Stimulated activated CD4-positive, alpha-beta T cell treated with anti-CD3 and anti-CD28 coated beads, Interleukin-2, amount 100 ng/mL, for 4 hours (primary cell): Measurements from ENCODE around the gene ST3GAL4.
"Not testable (repeated sequence)": the region's sequence is repeated elsewhere in the genome, so short reads cannot be mapped to it uniquely, and the experiment has no call there.

ENCODE experiments used
- DNase-seq: peaks from one replicate; pipeline ENCODE4 v3.0.0-alpha.2; 2020; ENCODE audit warnings: low read depth

The ST3GAL4 gene

DNA sequence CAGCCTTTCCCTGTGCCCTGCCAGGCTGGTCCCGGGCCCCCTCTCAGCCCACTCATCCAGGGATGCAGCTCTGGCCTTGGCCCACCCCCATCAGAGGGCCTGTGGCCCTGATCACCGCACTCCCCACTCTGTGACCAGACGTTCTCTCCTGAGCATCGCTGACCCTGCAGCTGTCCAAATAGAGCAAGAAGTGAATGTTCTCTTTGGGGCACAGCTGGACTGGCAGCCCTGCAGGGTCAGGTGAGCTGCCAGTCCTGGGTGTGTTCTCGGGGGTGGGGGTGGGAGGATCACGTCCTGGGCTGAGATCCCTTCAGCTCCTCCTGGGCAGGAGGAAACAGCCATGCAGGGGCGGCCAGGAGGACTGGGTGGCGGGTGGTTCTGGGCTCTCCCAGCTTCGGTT lies 9.2 kb downstream of the ST3GAL4 start:
- not testable (repeated sequence) for DNase-seq

DNA sequence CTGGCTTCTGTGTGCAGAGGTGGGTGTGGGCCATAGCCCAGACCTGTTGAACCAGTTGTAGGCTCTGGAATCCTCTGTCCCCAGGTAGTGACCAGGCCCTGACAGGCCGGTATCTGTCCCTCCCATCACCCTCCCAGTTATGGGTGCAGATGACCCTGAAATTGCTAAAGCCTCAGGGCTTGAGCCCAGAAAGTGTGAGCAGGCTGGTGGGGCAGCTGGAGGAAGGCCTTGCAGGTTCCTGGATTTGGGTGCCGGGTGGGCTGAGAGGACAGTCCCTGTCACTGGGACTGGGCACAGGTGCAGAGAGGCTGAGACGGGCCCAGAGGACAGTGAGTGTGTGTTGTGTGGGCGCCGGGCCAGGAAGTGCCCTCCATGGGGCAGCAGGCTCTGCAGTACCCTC lies 10.0 kb downstream of the ST3GAL4 start:
- not testable (repeated sequence) for DNase-seq

DNA sequence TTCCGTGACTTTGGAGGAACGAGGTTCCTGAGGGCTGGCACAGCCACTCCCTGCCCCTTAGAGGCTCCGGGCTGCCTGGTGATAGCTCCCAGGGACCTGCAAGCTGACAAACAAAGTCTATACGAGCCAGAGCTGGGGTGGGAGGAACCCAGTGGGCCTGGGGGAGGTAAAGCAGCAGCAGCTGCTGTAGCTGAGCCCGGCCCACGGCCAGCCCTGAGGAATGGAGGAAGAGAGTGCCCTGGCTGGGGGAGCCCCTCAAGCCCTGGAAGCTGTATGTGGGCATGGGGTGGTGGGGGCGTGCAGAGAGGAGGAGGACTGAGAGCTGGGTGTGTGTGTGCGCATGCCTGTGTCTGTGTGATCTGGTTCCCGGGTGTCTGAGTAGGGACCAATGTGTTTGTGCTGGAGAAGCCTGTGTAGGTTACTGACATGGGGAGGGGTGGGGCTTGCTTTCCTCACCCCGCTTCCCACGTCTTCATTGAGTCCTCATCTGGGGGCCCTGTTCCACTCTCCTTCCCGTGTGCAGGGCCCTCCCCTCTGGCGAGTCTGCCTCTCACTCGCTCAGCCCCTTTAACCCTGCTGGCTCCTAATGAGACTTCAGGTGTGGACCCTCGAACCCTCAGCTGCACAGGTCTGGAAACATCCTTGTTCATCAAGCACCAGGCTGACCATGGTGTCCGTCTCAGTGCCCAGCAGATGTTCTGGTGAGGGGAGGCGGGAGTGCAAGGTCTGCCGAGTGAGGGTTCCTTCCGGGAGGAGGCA lies 10.8 kb downstream of the ST3GAL4 start:
- DNase-seq: no peak

GRCh38 chr11:126366823-126367654 lies 11.6 kb downstream of the ST3GAL4 start:
- not testable (repeated sequence) for DNase-seq

- DNase-seq: not testable (repeated sequence)
These were observed 12.3 kb downstream of the ST3GAL4 start for GRCh38 chr11:126367806-126368205.

- not testable (repeated sequence) for DNase-seq
These were observed 13.0 kb downstream of the ST3GAL4 start for GRCh38 chr11:126368336-126369119.

DNA sequence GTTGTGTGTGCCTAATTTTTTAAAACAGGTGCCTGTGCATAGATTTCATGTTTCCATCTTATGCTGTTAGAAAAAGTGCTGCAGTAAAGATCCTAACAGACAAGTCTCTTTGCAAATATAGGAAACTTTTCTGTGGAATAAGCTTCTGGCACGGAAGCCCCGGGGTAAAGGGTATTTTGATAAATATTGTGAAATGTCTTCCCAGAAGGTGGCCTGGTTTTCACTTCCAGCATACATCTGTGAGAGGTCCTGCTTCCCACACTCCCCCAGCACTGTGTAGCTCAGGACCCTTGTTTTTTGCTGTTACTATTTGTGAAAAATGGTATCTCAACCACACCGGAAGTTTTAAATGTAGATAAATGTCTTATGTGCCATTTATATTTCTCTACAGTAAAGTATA lies 14.5 kb downstream of the ST3GAL4 start:
- DNase-seq: no peak

DNA sequence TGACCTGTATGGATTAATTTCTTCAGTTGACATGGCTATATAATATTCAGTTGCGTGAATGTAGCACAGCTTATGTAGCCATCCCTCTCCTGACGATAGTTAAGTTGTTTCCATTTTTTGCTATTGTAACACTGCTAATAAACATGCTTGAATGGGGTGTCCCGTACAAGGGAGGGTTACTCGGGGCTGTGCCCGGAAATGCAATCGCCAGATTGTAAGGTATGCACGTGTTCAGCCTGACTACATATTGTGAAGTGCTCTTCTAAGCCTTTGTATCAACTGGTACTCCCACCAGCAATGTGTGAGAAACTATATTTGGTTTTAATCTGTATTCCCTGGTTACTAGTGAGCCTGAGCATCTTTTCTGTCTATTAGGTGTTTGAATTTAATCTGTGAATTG lies 16.1 kb downstream of the ST3GAL4 start:
- DNase-seq: no peak

DNA sequence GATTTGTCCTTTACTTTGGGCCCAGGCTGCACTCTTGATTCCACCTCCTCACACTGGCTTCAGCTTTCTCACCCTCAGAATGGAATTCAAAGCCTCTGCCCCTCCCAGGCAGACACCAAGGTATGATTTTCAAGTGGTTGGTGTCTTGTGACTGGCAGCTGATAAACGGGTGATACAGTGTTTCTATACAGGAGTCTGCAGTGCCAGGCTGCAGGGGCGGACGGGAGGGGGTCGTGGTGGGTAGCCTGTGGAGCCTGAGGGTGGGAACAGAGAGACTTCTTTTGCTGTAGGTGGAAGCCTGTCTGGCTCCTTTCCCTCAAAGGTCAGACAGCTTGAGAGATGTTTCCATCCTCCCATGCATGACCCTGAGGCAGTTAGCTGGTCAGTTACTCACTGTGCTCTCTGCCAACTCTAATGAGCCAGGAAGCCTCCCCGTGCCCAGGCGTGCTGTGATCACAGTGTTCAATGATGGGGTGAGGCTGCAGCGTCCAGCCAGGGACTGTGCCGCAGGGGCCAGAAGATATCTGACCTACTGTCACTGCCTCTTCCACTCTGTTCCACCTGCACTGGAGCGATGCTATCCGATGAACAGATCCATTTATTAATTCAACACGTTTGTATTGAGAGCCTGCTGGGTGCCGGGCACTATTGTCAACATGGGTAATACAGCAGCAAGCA lies 18.0 kb downstream of the ST3GAL4 start:
- not testable (repeated sequence) for DNase-seq

GRCh38 chr11:126374562-126375300 lies 19.2 kb downstream of the ST3GAL4 start:
- DNase-seq: not testable (repeated sequence)

GRCh38 chr11:126375726-126376125 lies 20.2 kb downstream of the ST3GAL4 start:
- no peak for DNase-seq

- DNase-seq: no peak
These were observed 23.3 kb downstream of the ST3GAL4 start for GRCh38 chr11:126378763-126379162.

- no peak for DNase-seq
These were observed 25.4 kb downstream of the ST3GAL4 start for GRCh38 chr11:126380909-126381308.

DNA sequence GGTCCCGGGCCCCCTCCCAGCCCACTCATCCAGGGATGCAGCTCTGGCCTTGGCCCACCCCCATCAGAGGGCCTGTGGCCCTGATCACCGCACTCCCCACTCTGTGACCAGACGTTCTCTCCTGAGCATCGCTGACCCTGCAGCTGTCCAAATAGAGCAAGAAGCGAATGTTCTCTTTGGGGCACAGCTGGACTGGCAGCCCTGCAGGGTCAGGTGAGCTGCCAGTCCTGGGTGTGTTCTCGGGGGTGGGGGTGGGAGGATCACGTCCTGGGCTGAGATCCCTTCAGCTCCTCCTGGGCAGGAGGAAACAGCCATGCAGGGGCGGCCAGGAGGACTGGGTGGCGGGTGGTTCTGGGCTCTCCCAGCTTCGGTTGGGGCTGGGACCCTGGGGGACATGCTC lies 26.5 kb downstream of the ST3GAL4 start:
- DNase-seq: not testable (repeated sequence)

DNA sequence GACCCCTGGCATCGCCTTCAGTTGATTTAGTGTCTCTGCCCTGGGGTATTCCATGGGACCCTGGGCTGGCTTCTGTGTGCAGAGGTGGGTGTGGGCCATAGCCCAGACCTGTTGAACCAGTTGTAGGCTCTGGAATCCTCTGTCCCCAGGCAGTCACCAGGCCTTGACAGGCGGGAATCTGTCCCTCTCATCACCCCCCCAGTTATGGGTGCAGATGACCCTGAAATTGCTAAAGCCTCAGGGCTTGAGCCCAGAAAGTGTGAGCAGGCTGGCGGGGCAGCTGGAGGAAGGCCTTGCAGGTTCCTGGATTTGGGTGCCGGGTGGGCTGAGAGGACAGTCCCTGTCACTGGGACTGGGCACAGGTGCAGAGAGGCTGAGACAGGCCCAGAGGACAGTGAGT lies 27.2 kb downstream of the ST3GAL4 start:
- DNase-seq: not testable (repeated sequence)

- no peak for DNase-seq
These were observed 28.2 kb downstream of the ST3GAL4 start for GRCh38 chr11:126383339-126384335.

DNA sequence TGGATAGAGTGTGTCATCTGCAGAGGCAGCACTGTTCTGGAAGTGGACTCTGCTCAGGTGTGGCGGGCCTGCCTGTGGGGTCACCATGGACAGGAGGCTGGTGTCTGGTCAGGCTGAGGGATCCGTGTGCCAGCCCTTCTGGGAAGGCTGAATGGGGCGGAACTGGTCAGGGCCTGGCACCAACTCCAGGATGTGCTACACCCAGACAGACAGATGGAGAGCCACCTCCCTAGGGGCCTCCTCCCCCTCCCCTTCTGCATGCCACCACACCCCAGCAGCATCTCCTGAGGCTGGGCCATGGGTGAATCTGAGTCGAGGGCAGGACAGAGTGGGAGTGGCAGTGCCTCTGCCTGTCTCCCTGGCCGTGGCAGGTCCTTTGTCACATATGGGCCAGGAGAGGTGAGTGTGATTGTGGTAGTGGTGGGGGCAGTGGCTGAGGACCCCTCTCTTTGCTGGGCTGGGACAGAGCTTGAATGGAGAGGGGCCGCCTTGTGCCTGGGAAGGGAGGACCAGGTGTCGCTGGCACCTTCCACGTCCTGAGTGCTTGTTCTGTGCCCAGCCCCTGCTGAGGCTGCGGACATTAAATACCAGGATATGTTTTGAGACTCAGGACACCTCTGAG lies 29.1 kb downstream of the ST3GAL4 start:
- DNase-seq: no peak

- DNase-seq: no peak
These were observed 30.7 kb downstream of the ST3GAL4 start for GRCh38 chr11:126385991-126386728.

DNA sequence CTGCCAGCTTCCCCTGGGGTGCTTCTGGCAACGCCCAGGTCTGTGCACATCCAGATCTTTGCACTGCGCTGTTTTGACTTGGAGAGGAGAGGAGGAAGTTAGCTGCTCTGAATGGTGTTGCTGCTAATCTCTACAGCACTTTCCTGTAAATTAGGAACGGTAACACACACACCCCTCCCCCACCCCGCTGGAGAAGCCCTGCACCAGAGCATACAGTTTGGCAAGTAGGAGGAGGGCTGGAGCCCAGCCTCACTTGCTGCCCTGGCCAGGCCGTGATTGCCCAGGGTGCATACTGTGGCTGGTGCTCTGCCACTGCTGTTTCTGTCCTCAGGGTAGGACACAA lies 31.2 kb downstream of the ST3GAL4 start:
- not testable (repeated sequence) for DNase-seq
